Bronchial epithelial cell (primary cell): Measurements from ENCODE around the gene TBX19. TPM values are rescaled to one million over a fixed set of nuclear protein-coding genes. Genes with fewer than 3 reads are reported as not detected.

Source experiments
- DNase-seq: peaks from one replicate; pipeline ENCODE4 v3.0.0-alpha.2; 2010; ENCODE audit warnings: low read depth
- FAIRE-seq: peaks from 2 replicates; lab custom pipeline; 2011; peaks lifted over from hg19 to GRCh38; lab: Jason Lieb, UNC
- H3K27me3 ChIP-seq: 2 replicates; pipeline ENCODE4 v1.5.1; 2011; ENCODE audit warnings: low read length; ENCODE audit not compliant: control insufficient read depth, insufficient read depth
- H3K36me3 ChIP-seq: 2 replicates; pipeline ENCODE4 v1.5.1; 2011; ENCODE audit warnings: low read length; ENCODE audit not compliant: control insufficient read depth, insufficient read depth
- H3K4me3 ChIP-seq: 2 replicates; pipeline ENCODE4 v1.5.1; 2011; ENCODE audit warnings: mild to moderate bottlenecking, low read depth, low read length, control low read depth
- CTCF ChIP-seq: IDR thresholded peaks from 2 replicates; pipeline ENCODE4 v1.5.1; 2011; ENCODE audit warnings: mild to moderate bottlenecking, moderate library complexity, low read length, control low read depth, inconsistent platforms; ENCODE audit not compliant: insufficient read depth, severe bottlenecking
- total RNA-seq: library from RNA; depleted of rRNA; stranded (reverse); fragments of >200 nt; gene quantifications from 2 replicates; pipeline ENCODE4 v1.2.1, GENCODE V29; 2014

Gene TBX19
- total RNA-seq, 1 donor from 2014 or later = 0.79 TPM

- peak; percentile 33 for DNase-seq
- Histone ChIP-seq H3K27me3 (no peaks in the 10 kb centered on the region), H3K36me3 (no peaks in the 10 kb centered on the region), H3K4me3 (no peak overlapping the region)
- TF ChIP-seq CTCF = no peak
- FAIRE-seq = no peak
These were observed 54.8 kb downstream of the TBX19 start for GRCh38 chr1:168335500-168335899.

GRCh38 chr1:168338589-168339503 lies 58.2 kb downstream of the TBX19 start:
- no peak for TF ChIP-seq CTCF
- no peak for DNase-seq
- no peaks in the 10 kb centered on the region for H3K36me3 ChIP-seq
- no peak for FAIRE-seq
- H3K27me3 ChIP-seq = no peaks in the 10 kb centered on the region
- no peak overlapping the region for H3K4me3 ChIP-seq

- DNase-seq (no peak), FAIRE-seq (no peak)
- no peak overlapping the region for H3K4me3 ChIP-seq
- no peaks in the 10 kb centered on the region for H3K36me3 ChIP-seq
- no peak for TF ChIP-seq CTCF
- H3K27me3 ChIP-seq = no peaks in the 10 kb centered on the region
These were observed 60.3 kb downstream of the TBX19 start for GRCh38 chr1:168340781-168341482.

GRCh38 chr1:168341483-168341975 lies 60.9 kb downstream of the TBX19 start:
- no peak overlapping the region for H3K4me3 ChIP-seq
- H3K36me3 ChIP-seq = no peaks in the 10 kb centered on the region
- H3K27me3 ChIP-seq = no peaks in the 10 kb centered on the region
- DNase-seq = peak; percentile 32
- TF ChIP-seq CTCF = no peak
- no peak for FAIRE-seq

- no peaks in the 10 kb centered on the region for H3K36me3 ChIP-seq
- FAIRE-seq = no peak
- no peaks in the 10 kb centered on the region for H3K27me3 ChIP-seq
- no peak overlapping the region for H3K4me3 ChIP-seq
- peak; percentile 83 for DNase-seq
- peak; percentile 87 for TF ChIP-seq CTCF
These were observed 62.0 kb downstream of the TBX19 start for GRCh38 chr1:168342572-168343280.
